HG02588 (cell line): ENCODE results near the gene RABL6.
A peak's percentile ranks its signal among the peaks of the same experiment; 100 is the strongest.
"Not testable (repeated sequence)": the region's sequence is repeated elsewhere in the genome, so short reads cannot be mapped to it uniquely, and the experiment has no call there.

Source experiments
- ATAC-seq: cut with Tn5 transposase; IDR thresholded peaks from one replicate; pipeline ENCODE4 v1.9.1; 2021; ENCODE audit warnings: mild to moderate bottlenecking, moderate library complexity; ENCODE audit not compliant: unreplicated experiment

Gene RABL6

DNA sequence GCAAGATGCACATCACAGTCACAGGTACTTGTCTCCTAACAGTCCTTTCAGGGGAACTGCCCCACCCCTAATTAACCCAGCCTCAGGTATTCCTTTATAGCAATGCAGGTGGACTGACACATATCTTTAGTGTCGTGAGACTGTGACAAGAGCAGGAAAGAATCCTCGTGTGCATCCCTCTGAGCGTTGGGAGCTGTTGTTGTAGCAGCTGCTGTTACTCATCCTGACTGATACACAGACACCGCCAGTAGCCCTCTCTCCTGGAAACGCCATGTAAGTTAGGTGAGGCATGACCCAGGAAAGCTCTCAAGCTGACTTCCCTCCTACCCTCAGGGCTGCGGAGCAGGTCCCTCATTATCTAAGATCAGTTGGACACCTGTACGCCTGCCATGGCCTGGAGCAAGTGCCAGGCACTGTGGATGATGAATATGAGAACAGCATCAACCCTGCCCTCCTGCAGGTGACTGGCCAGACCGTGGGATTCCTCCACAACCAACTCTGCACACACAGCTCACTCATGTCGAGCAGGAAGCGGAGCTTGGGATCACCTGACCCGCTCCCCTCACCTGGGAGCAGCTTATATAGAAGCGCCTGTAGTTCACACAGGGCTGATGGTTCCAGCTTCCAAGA is 33.2 kb upstream of the RABL6 start:
- no peak for ATAC-seq

DNA sequence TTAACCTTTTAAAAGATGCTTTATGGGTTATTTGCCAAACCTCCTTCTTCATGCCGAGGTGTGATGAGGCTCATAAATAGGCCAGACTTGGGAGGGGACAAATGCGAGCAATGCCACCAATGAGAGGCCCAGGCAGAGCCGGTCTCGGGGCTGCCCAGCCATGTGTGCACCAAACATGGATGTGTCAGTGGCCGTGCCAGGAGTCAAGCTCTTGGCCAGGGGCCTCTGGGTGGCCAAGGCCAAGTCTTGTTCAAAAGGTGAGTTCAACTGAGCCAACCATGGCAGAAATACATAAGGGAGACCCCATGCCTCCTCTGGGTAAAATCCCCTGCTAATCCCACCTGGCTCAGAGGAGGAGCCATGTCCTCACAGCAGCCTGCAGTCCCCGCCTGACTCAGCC is 32.6 kb upstream of the RABL6 start:
- ATAC-seq = no peak

DNA sequence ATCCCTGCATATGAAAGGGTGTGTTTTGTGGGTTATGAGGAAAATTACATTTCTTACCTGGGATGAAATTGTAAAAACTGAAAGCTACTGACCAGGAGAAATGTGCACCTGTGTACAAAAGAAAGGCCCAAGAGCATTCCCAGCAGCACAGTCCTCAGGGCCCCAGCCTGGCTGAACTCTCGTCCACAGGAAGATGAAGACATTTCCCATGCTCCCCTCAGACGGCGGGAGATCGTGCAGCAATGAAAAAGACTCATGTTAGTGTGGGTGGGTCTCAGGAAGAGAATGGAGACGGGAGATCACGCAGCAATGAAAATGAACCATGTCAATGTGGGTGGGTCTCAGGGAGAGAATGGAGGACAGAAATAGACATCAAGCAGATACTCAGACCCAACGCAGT is 30.8 kb upstream of the RABL6 start:
- ATAC-seq = no peak

DNA sequence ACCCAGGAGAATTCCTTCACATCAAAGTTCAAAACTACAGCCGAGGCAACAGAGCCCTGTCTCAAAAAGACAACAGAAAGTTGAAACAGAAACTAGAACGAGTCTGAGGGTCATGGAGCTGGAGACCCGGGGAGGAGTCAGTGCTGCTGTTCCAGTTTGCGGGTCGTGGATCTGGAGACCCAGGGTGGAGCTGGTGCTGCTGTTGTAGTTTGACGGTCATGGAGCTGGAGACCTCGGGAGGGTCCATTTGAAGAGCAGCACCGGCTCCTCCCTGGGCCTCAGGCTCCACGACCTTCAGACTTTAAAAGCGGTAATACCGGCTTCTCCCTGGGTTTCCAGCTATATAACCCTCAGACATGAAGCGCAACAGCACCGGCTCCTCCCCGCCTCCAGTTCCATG is 30.4 kb upstream of the RABL6 start:
- no peak for ATAC-seq

DNA sequence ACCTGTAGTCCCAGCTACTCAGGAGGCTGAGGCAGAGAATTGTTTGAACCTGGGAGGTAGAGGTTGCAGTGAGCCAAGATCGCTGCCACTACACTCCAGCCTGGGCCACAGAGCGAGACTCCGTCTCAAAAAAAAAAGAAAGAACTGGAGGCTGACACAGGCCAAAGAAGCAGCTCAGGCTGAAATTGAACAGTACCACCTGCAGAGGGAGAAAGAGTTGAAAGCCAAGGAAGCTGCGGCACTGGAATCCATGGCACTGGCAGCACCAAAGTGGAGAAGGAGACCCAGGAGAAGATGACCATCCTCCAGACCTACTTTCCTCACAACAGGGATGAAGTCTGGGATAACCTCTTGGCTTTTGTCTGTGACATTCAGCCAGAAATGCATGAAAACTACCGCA is 27.9 kb upstream of the RABL6 start:
- no peak for ATAC-seq

DNA sequence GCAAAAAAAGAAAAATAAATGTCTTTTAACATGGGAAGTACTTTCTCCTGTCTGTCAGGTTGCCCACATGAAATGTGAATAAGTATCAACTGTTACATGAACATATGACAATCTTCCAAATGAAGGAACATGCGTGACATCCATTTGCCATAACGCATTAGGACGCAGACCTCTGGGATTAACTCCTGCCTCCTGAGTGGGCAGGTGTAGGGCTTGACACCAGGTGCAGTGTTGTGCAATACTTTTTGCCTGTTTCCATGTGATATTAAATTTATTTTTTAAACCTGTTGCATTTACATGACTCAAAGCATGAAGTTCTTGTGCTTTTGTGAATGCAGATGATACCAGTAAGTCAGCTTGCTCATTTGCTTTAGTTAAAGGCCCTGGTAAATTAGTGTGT is 25.3 kb upstream of the RABL6 start:
- no peak for ATAC-seq

DNA sequence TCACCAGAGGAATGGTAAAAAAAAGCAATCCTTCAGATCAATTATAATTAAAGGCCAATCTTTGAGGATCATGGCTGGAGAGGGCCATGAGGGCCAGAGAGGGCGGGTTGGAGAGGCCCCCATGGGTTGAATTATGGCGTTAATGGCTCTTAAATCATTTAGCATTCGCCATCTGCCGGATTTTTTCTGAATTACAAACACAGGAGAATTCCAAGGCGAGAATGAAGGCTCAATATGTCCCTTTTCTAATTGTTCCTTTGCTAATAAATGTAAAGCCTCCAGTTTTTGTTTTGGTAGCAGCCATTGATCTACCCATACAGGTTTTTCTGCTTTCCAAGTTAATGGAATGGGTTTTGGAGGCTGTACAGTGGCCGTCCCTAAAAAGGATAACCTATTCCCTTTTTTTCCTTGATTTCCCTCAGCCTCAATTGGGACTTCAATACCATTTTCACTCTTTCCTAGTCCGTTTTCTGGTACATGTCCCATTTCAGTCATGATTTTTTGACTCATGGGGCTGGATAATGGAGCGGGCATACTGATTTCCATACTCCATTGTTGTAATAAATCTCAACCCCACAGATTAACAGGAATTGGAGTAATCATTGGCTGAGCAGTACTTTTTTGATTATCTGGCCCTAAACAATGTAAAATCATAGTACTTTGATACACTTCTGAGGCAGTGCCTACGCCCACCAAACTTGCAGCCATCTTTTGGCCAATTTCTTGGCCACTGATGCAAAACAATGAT is 23.3 kb upstream of the RABL6 start:
- ATAC-seq = no peak

DNA sequence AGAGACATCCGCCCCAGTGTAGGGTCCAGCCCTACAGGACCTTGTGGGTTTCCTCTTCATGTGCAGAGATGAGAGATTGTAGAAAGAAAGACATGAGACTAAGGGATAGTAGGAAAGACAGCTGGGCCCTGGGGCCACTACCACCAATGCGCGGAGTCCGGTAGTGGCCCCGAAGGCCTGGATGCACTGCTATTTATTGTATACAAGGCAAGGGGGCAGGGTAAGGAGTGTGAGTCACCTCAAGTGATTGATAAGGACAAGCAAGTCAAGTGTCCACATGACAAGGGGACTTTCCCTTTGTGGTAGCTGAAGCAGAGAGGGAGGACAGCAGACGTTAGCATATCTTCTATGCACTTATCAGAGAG is 22.8 kb upstream of the RABL6 start:
- no peak for ATAC-seq

DNA sequence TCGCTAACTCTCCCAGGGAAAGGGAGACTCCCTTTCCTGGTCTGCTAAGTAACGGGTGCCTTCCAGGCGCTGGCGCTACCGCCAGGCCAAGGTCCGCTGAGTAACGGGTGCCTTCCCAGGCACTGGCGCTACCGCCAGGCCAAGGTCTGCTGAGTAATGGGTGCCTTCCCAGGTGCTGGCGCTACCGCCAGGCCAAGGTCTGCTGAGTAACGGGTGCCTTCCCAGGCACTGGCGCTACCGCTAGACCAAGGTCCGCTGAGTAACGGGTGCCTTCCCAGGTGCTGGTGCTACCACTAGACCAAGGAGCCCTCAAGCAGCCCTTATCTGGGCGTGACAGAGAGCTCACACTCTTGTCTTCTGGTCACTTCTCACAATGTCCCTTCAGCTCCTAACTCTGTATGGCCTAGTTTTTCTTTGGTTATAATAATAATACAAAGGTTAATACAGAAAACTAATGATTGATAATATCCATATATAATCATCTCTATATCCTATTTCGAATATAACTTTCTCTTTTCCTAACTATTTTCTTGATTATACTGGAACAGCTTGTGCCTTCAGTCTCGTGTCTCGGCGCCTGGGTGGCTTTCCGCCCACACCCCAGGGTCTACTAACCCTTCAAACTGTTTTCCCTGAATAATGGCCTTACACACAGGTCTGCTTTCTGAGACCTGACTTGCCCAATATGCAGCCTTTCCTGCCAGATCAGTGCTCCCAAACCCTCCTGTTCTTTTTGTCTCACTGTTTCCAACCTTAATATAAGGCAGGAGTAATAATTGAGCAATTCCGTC is 22.0 kb upstream of the RABL6 start:
- ATAC-seq = not testable (repeated sequence)

DNA sequence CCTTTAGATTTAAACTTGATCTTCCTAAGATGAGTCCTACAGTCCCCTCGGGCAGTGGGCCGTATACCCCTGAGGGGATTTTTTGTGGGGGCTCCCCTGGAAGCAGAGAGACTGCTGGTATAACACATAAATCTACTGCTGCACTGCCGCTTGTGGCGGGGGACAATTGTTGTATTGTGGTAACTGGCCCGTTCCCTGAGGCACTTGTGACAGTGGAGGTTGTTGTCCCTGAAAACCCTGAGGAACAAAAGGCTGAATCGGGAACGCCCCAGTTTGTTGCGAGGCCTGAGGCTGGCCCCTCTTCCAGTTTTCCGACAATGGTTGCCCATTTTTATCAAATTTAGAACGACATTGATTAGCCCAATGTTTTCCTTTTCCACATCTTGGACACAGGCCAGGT is 21.3 kb upstream of the RABL6 start:
- no peak for ATAC-seq

DNA sequence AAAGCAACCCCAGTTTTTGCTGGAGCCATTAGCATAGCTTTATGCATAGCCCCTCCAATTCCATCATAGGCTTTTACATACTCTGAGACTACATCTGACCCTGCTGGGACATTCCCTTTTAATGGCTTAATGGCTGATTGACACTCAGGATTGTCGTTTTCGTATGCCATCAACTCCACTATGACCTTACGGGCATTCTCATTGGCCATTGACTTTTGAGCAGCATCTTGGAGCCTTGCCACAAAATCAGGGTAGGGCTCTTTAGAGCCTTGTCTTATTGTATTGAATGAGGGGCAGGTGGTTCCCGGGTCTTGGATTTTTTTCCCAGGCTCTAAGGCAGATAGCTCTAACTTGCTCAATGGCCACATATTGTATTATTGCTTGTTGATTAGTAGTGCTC is 20.8 kb upstream of the RABL6 start:
- not testable (repeated sequence) for ATAC-seq

DNA sequence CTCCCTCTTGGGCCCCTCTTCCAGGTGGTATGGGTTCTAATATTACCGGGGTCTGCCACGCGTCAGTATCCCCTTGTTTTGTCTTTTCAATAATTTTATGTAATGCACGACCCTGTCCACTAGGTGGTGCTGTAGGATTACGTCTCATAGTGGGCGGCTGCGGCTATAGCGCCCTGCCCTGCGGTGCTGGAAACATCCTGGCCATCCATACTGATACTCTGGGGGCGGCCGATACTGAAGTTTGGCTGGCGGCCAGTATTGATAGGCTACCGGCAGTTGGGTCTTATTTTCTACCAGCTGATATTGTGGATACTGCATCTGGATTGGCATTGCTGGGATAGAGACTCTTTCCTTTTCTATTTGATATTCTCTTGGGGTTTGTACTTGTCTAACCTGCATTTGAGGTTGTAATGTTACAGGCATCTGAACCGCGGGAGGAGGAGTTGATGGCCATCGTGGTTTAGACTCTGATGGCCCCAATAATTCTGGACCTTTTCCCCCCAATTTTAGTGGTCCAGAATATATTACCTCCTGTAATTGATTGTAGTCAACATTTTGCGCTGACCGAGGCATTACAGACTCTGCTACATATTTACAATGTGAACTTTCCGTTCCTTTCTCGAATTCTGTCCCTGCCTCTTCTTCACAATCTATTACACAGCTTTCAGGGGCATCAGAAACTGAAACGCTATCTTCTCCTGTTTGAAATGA is 19.9 kb upstream of the RABL6 start:
- no peak for ATAC-seq

DNA sequence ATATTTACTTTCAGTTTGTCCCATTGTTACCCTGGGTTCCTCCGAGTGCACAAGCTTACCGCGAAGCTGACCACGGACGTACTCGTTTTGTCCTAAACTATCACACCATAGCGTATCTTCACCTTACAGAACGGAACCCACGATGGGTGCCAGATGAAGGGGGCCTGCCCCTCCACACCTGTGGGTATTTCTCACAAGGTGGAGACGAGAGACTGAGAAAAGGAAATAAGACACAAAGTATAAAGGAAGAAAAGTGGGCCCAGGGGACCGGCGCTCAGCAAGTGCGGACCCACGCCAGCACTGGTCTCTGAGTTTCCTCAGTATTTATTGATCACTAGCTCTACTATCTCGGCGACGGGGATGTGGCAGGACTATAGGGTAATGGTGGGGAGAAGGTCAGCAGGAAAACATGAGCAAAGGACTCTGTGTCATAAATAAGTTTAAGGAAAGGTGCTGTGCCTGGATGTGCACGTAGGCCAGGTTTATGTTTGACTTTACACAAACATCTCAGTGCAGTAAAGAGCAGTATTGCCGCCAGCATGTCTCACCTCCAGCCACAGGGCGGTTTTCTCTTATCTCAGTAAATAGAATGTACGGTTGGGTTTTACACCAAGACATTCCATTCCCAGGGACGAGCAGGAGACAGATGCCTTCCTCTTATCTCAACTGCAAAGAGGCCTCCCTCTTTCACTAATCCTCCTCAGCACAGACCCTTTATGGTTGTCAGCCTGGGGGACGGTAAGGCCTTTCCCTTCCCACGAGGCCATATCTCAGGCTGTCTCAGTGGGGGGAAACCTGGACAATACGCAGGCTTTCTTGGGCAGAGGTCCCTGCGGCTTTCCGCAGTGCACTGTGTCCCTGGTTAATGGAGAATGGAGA is 18.9 kb upstream of the RABL6 start:
- ATAC-seq = not testable (repeated sequence)

DNA sequence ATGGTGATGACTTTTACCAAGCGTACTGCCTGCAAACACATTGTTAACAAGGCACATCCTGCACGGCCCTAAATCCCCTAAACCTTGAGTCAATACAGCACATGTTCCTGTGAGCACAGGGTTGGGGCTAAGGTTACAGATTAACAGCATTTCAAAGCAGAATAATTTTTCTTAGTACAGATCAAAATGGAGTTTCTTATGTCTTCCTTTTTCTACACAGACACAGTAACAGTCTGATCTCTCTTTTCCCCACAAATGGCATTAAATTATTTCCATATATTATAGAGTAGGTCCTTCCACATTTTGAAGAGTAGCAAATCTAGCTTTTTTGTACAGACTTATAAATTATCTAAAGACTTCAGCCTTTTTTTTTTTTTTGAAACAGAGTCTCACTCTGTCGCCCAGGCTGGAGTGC is 18.2 kb upstream of the RABL6 start:
- ATAC-seq = no peak

DNA sequence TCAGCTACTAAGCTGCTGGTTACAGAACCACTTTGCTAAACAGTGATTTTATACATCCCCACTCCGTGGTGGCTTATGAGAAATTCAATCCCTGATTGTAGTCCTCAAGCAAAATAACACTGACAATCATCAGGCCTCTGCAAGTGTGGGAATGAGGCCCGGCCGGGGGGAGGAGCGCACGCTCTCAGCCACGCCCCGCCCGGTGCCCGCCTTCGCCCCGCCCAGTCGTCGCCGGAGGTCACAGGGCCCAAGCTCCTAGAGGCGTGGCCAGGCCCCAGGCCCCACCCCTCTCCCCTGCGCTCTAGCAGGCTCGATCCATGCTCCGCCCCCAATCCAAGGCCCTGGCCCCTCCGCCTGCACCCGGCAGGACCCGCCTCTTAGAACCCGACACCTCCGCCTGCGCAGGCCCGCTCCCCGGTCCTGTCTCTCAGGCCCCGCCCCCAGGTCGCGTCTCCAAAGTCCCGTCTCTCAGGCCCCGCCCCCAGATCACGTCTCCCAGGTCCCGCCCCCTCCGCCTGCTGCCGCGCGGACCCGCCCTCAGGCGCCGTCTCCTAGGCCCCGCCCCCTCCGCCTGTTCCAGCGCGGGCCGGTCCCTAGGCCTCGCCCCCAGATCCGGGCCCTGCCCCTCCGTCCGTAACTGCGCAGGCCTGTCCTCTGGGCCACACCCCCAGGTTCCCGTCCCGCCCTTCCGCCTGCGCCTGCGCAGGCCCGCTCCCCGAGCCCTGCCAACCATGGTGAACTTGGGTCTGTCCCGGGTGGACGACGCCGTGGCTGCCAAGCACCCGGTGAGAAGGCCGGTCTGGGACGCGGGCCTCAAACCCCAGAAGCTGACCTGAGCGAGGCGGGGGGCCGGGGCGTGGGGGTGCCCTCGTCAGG is 16.9 kb upstream of the RABL6 start, which contains the start of gene TMEM141:
TSS of gene TMEM141 (plus strand) at position 705 of the 876 bp plus-strand sequence. CDS start at position 732, 27 bp downstream.
- ATAC-seq = peak; percentile 79

DNA sequence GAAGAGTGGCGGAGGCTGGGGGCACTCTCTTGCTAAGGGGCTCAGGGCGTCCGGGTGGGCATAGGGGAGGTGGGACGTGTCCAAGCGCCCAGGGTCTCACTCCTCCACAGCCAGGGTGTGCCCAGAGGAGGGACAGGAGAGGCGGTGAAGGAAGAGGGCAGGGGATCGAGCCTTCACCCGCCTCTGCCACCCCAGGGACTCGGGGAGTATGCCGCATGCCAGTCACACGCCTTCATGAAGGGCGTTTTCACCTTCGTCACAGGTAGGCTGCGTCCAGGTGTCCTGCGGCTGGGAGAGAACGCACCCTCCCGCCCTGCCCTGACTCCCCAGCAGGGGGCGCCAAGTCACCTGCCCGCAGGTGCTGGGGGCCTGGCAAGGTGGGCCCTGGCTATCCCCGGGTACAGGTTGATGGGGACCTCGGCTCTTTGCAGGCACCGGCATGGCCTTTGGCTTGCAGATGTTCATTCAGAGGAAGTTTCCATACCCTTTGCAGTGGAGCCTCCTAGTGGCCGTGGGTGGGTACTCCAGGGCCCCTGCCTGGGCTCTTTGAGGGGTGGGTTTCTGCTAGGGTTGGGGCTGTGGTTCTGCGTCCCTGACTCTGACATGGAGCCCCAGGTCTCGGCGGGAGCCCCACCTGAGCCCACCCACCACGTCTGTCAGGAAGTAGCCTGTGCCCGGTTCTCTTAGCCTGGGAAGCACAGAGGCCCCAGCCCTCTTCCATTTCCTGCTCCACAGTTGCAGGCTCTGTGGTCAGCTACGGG is 16.1 kb upstream of the RABL6 start:
- no peak for ATAC-seq

DNA sequence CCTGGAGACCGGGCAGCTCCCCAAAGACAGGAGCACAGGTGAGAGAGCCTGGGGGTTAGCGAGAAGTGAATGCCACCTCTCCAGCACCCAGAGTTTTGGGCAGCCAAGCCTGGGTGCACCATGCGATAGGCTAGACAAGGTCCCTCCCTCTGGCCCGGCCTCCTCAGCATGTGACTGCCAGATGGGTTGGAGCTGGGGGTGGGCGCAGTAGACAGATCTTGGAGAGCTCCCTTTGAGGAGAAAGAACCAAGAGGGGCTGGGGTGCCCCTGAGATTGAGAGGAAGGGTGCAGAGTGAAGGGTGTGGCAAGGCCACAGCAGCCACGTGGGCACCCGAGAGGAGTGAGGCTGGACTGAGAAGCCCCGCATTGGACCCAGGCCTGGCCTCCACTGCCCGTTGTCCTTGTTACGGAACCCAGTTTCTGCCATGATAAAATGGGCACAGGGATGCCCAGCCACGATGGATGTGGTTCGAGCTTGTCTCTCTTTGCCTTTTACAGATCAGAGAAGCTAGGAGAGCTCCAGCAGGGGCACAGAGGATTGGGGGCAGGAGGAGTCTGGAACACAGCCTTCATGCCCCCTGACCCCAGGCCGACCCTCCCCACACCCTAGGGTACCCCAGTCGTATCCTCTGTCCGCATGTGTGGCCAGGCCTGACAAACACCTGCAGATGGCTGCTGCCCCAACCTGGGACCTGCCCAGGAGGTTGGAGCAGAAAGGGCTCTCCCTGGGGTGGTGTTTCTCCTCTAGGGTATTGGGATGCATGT is 15.2 kb upstream of the RABL6 start:
- ATAC-seq = no peak
